GM19035 (cell line): ENCODE measurements around the gene GCKR.
"Not testable (repeated sequence)": the region's sequence is repeated elsewhere in the genome, so short reads cannot be mapped to it uniquely, and the experiment has no call there.

Experiments used
- ATAC-seq: cut with Tn5 transposase; IDR thresholded peaks from one replicate; pipeline ENCODE4 v1.9.1; 2021; ENCODE audit not compliant: unreplicated experiment

The GCKR gene

GRCh38 chr2:27509326-27509725 is 12.7 kb downstream of the GCKR start:
- ATAC-seq = no peak

- ATAC-seq = no peak
Observed at GRCh38 chr2:27518113-27518781, 21.6 kb downstream of the GCKR start.

GRCh38 chr2:27518782-27519113 is 22.1 kb downstream of the GCKR start:
- ATAC-seq = no peak

- ATAC-seq = no peak
Observed at GRCh38 chr2:27520316-27520715, 23.7 kb downstream of the GCKR start.

GRCh38 chr2:27522400-27522945 is 25.8 kb downstream of the GCKR start:
- ATAC-seq = no peak

- ATAC-seq = no peak
Observed at GRCh38 chr2:27527182-27527581, 30.5 kb downstream of the GCKR start.

GRCh38 chr2:27531983-27532382 is 35.3 kb downstream of the GCKR start:
- ATAC-seq = no peak

- ATAC-seq = no peak
Observed at GRCh38 chr2:27537287-27537686, 40.6 kb downstream of the GCKR start.

- not testable (repeated sequence) for ATAC-seq
Observed at GRCh38 chr2:27538839-27539450, 42.3 kb downstream of the GCKR start.

GRCh38 chr2:27539649-27540048 is 43.0 kb downstream of the GCKR start:
- ATAC-seq = not testable (repeated sequence)

GRCh38 chr2:27544143-27544821 is 47.6 kb downstream of the GCKR start:
- no peak for ATAC-seq

GRCh38 chr2:27545348-27546141 is 48.9 kb downstream of the GCKR start:
- ATAC-seq = no peak

- no peak for ATAC-seq
Observed at GRCh38 chr2:27549303-27549702, 52.7 kb downstream of the GCKR start.

GRCh38 chr2:27551514-27551913 is 54.9 kb downstream of the GCKR start:
- ATAC-seq = no peak

- no peak for ATAC-seq
Observed at GRCh38 chr2:27552941-27553340, 56.3 kb downstream of the GCKR start.

GRCh38 chr2:27554451-27554850 is 57.8 kb downstream of the GCKR start:
- ATAC-seq = not testable (repeated sequence)

- ATAC-seq = no peak
Observed at GRCh38 chr2:27559228-27559627, 62.6 kb downstream of the GCKR start.

- ATAC-seq = no peak
Observed at GRCh38 chr2:27561060-27561459, 64.4 kb downstream of the GCKR start.

- ATAC-seq = no peak
Observed at GRCh38 chr2:27566628-27567027, 70.0 kb downstream of the GCKR start.

GRCh38 chr2:27569398-27569797 is 72.8 kb downstream of the GCKR start:
- ATAC-seq = no peak

GRCh38 chr2:27571197-27571596 is 74.6 kb downstream of the GCKR start:
- ATAC-seq = no peak
